Left lobe of liver (tissue), 2 donors: ENCODE measurements around the gene SCGB1D2. TPM values are rescaled to one million over a fixed set of nuclear protein-coding genes. Genes with fewer than 3 reads are reported as not detected.
"Not testable (repeated sequence)": the region's sequence is repeated elsewhere in the genome, so short reads cannot be mapped to it uniquely, and the experiment has no call there.

Experiments
- ATAC-seq: fragments of 200-7000 bp; cut with Tn5 transposase; one replicate; pipeline ENCODE4 v1.9.1; 2020; ENCODE audit warnings: mild to moderate bottlenecking, moderate library complexity
- DNase-seq: peaks from one replicate; pipeline ENCODE4 v3.0.0-alpha.2; 2020; ENCODE audit warnings: low spot score
- total RNA-seq: library from RNA; stranded (reverse); gene quantifications from one replicate; pipeline ENCODE4 v1.2.1, GENCODE V29; 2021
- donor health status: DM: no; HTN: no; CAD: no; lungs with moderate emphysema.
- donor health status: DM: no; HTN: yes; CAD: no.

SCGB1D2 gene
- not detected for total RNA-seq

- DNase-seq, result no peak
- peak; percentile 13 for ATAC-seq
Observed at GRCh38 chr11:62242021-62242420, at the start of gene SCGB1D2. Gene SCGB1D2 (plus strand): TSS chr11:62242239. CDS start chr11:62242308, 69 bp downstream.

GRCh38 chr11:62193952-62194351 is 48.1 kb upstream of the SCGB1D2 start:
- no peak for DNase-seq
- no peak for ATAC-seq

GRCh38 chr11:62195010-62195409 is 47.0 kb upstream of the SCGB1D2 start:
- not testable (repeated sequence) for DNase-seq, ATAC-seq

DNA sequence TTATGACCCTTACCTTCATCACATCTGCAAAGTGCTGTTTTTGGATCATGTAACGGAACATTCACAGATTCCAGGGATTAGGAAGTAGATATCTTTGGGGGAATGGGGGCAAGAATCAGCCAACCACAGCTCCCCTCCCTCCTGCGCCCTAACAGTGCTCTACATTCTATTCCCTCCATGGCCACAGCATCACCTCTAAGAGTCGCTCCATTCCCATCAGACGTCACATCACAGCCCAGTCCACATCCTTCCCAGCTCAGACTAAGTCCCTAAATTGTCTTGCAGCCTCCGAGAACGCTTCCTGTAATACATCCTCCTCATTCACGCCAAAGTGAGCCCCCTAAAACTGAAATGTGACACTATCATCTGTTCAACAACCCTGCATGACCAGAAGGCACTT is 46.1 kb upstream of the SCGB1D2 start:
- DNase-seq (no peak), ATAC-seq (no peak)

DNA sequence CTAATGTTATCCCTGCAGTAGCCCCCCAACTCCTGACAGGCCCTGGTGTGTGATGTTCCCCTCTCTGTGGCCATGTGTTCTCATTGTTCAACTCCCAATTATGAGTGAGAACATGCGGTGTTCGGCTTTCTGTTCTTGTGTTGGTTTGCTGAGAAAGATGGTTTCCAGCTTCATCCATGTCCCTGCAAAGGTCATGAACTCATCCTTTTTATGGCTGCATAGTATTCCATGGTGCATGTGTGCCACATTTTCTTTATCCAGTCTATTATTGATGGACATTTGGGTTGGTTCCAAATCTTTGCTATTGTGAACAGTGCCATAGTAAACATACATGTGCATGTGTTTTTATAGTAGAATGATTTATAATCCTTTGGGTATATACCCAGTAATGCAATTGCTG is 44.6 kb upstream of the SCGB1D2 start:
- DNase-seq, ATAC-seq: not testable (repeated sequence)

DNA sequence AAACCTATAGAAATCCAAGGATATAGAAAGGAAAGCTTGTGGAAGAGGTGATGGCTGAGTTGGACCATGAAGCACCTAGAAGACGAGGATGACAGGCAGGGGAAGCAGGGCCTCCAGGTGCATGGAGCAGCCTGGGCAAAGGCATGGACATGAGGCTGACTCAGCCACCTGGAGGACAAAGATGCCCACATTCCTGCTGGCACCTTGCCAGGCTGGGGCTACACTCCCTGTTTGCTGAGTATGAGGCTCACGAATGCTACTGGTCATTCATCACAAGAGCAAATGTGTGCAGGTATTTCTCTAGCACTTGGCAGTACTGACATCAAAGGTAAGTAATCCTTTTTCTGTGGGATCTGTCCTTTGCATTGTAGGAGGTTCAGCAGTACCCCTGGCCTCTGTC is 40.7 kb upstream of the SCGB1D2 start:
- no peak for DNase-seq
- ATAC-seq, result no peak

DNA sequence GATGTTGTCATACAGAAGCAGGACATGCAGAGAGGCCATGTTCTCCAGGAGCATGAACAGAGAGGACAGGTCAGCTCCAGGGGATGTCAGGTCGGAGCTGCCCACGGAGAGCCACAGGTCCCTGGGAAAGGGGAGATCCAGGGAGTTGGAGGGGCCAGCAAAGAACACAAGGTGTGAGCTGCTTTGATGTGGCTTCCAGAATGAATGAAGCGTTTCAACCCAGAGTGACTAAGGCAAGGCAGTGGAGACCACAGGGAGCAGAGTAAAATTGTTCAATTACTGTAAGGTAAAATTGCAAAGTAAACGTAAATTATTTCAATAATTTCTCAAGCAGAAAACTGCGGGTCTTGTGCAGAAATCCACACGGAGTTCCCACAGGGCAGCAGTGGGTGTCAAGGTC is 39.1 kb upstream of the SCGB1D2 start:
- ATAC-seq (no peak), DNase-seq (no peak)

DNA sequence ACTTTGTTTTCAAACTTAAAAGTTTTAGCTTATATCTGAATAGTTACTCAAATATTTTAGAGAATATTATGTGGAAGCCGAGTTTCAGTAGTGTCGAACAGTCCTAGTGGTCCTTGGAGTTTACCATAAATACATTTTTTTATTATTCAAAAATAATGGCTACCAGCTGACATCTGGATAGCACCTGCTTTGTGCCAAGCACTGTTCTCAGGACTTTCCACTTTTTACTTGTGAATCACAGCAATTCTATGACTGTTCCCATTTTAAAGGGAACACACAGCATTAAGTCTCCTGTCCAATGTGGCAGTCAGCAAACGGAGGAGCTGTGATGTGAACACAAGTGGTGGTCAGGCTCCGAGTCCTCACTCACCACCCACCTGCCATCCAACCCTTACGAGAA is 37.6 kb upstream of the SCGB1D2 start:
- no peak for ATAC-seq
- no peak for DNase-seq

DNA sequence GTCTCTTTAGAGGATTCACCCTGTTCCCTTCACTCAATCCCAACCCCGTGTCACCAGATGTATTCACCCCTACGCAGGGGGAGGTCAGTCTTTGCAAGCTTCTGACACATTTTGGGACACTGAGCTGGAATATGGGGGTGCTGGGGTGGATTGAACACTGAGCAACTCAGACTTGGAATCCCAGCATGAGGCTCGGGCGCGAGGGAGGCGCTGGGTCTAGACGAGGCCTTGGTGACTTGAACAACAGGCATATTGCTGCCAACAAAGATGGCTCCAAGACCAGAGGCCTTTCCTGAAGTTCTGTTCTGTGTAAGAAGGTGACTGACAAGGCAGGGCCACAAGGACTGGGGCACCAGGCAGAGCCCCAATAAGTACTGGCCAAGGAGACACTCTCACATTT is 36.6 kb upstream of the SCGB1D2 start:
- DNase-seq, result no peak
- no peak for ATAC-seq

GRCh38 chr11:62206276-62207066 is 35.6 kb upstream of the SCGB1D2 start:
- DNase-seq, ATAC-seq: not testable (repeated sequence)

GRCh38 chr11:62208785-62209144 is 33.3 kb upstream of the SCGB1D2 start:
- ATAC-seq (no peak), DNase-seq (no peak)

GRCh38 chr11:62217191-62217748 is 24.8 kb upstream of the SCGB1D2 start:
- ATAC-seq (peak; percentile 53), DNase-seq (no peak)

DNA sequence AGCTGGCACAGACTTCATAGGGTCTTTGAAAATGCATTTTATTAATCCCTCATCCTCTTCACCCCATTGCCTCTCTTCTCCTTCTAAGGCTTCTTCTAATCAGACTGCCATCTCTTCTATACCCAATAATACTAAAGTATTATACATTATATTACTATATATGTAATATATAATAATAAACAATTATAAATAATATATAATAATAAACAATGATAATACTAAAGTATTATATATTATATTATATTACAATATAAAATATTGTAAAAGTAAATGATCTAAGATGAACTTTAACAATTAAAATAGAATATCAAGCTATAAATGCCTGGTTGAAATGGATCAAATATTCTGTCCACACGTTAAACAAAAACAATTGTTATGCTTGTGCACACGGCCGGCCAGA is 20.5 kb upstream of the SCGB1D2 start:
- DNase-seq (no peak), ATAC-seq (no peak)

DNA sequence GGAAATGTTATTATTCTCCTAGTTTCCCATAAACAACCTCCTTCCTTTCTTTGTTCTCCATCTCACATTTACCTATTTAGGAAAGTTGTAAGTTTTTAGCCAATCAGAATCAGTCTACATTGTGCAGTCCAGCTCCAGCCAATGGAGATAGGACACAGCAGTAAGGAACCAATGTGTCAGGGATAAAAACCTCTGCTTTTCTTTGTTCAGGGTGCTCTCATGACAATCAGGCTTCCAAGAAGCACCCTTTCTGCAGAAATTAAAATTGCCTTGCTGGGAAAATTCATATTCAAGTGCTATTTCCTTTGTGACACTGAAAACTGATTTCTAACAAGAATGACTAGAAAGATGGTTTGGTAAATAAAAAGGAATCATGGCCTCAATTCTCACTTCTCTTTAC is 18.9 kb upstream of the SCGB1D2 start:
- ATAC-seq (no peak), DNase-seq (no peak)

- DNase-seq (no peak), ATAC-seq (no peak)
Observed at GRCh38 chr11:62233730-62234129, 8.3 kb upstream of the SCGB1D2 start.

- ATAC-seq (no peak), DNase-seq (no peak)
Observed at GRCh38 chr11:62236187-62236586, 5.9 kb upstream of the SCGB1D2 start.

DNA sequence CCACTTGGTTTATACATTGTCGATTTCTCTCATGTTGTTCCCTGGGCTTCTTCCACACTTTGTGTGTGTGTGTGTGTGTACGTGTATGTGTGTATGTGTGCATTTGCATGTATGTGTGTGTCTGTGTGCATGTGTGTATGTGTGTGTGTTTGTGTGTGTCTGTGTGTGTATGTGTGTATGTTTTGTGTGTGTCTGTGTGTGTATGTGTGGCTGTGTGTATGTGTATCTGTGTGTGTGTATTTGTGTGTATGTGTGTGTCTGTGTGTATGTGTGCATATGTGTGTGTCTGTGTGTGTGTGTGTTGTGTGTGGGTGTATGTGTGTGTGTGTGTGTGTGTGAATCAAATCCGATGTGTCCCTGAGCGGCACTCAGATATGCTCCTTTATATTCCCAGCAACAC is 4.5 kb upstream of the SCGB1D2 start:
- DNase-seq (no peak), ATAC-seq (no peak)

GRCh38 chr11:62238151-62238550 is 3.9 kb upstream of the SCGB1D2 start:
- DNase-seq (no peak), ATAC-seq (no peak)

GRCh38 chr11:62241095-62241494 is 944 bp upstream of the SCGB1D2 start:
- ATAC-seq (no peak), DNase-seq (no peak)

- ATAC-seq (peak; percentile 48), DNase-seq (no peak)
Observed at GRCh38 chr11:62245271-62245753, 3.3 kb downstream of the SCGB1D2 start.

GRCh38 chr11:62251698-62252097 is 9.7 kb downstream of the SCGB1D2 start:
- DNase-seq (no peak), ATAC-seq (no peak)

GRCh38 chr11:62253999-62254542 is 12.0 kb downstream of the SCGB1D2 start:
- DNase-seq (no peak), ATAC-seq (no peak)
